K562 (cell line): ENCODE measurements around the gene BIK. TPM values are rescaled to one million over a fixed set of nuclear protein-coding genes. Genes with fewer than 3 reads are reported as not detected.

Experiments
- BCOR ChIP-seq: fragments of 450-650 bp; IDR thresholded peaks from 2 replicates; pipeline ENCODE4 v1.6.1; 2016
- CBFB ChIP-seq: sonication (generic); formaldehyde crosslinking; IDR thresholded peaks from 2 replicates; pipeline ENCODE4 v1.4.0; 2020; ENCODE audit warnings: mild to moderate bottlenecking, missing genetic modification reagents
- CCNT2 ChIP-seq: IDR thresholded peaks from 2 replicates; pipeline ENCODE4 v1.6.1; 2011; ENCODE audit warnings: borderline replicate concordance, low read depth, mild to moderate bottlenecking, moderate library complexity, mixed read lengths, low read length; ENCODE audit not compliant: insufficient read length; ENCODE audit errors: extremely low read depth
- CHD7 ChIP-seq: fragments of 200-600 bp; sonication (generic); IDR thresholded peaks from one replicate; pipeline ENCODE4 v1.6.1; 2012; ENCODE audit warnings: mild to moderate bottlenecking, low read depth, low read length, inconsistent platforms
- E2F6 ChIP-seq, 2 experiments: IDR thresholded peaks; 2 replicates each; pipeline ENCODE4 v1.6.1; 2011; ENCODE audit warnings: borderline replicate concordance in 1 of 2, control low read depth in 1 of 2, low read depth in 1 of 2, low read length in 1 of 2, mild to moderate bottlenecking in 1 of 2, mixed read lengths in 1 of 2, moderate library complexity in 1 of 2; ENCODE audit not compliant: insufficient read depth in 1 of 2, insufficient read length in 1 of 2, poor library complexity in 1 of 2, severe bottlenecking in 1 of 2; ENCODE audit errors: extremely low read depth in 1 of 2
- FUS ChIP-seq: fragments of 200-400 bp; formaldehyde crosslinking; optimal IDR thresholded peaks from 2 replicates; pipeline ENCODE3; 2017; ENCODE audit warnings: low read depth, low read length
- HNRNPL ChIP-seq: fragments of 200-400 bp; formaldehyde crosslinking; IDR thresholded peaks from 2 replicates; pipeline ENCODE4 v1.6.1; 2017; ENCODE audit warnings: low read depth, mild to moderate bottlenecking, low read length
- LCOR ChIP-seq: sonication (generic); formaldehyde crosslinking; IDR thresholded peaks from 2 replicates; pipeline ENCODE4 v1.8.0; 2022; ENCODE audit warnings: mild to moderate bottlenecking, missing genetic modification reagents
- MAFF ChIP-seq: IDR thresholded peaks from 2 replicates; pipeline ENCODE4 v1.6.1; 2012; ENCODE audit warnings: low read length, improper control_type of control experiment
- MTA1 ChIP-seq: fragments of 450-650 bp; IDR thresholded peaks from 2 replicates; pipeline ENCODE4 v1.6.1; 2017; ENCODE audit warnings: borderline replicate concordance
- PCBP2 ChIP-seq: fragments of 200-400 bp; formaldehyde crosslinking; IDR thresholded peaks from 2 replicates; pipeline ENCODE4 v1.6.1; 2018; ENCODE audit warnings: low read length, low read depth, mild to moderate bottlenecking, moderate library complexity; ENCODE audit not compliant: poor library complexity, severe bottlenecking
- PRMT5 ChIP-seq: sonication (generic); formaldehyde crosslinking; IDR thresholded peaks from 2 replicates; pipeline ENCODE4 v1.5.0; 2020; ENCODE audit warnings: missing genetic modification reagents
- PTBP1 ChIP-seq: fragments of 200-400 bp; formaldehyde crosslinking; IDR thresholded peaks from 2 replicates; pipeline ENCODE4 v1.6.1; 2017; ENCODE audit warnings: low read depth, low read length
- RFX7 ChIP-seq: fragments of 250-450 bp; sonication (Bioruptor Pico); IDR thresholded peaks from 2 replicates; pipeline ENCODE4 v1.5.1; 2021; ENCODE audit warnings: mild to moderate bottlenecking
- SNIP1 ChIP-seq: fragments of 450-650 bp; IDR thresholded peaks from 2 replicates; pipeline ENCODE4 v1.7.1; 2017; ENCODE audit warnings: low read depth, mild to moderate bottlenecking
- TFAM ChIP-seq: fragments of 250-450 bp; sonication (Bioruptor Pico); conservative IDR thresholded peaks from 2 replicates; pipeline ENCODE4 v1.5.0; 2021; ENCODE audit warnings: mild to moderate bottlenecking, moderate library complexity
- TSC22D4 ChIP-seq: fragments of 450-650 bp; IDR thresholded peaks from 2 replicates; pipeline ENCODE4 v1.6.1; 2016; ENCODE audit warnings: missing genetic modification characterization, missing biosample characterization, control low read depth
- ZNF77 ChIP-seq: fragments of 250-450 bp; sonication (Bioruptor Pico); IDR thresholded peaks from 2 replicates; pipeline ENCODE4 v1.5.0; 2020
- polyA plus RNA-seq, 8 experiments: library from polyadenylated mRNA; depleted of rRNA in 4 of 8; stranded (reverse) in 5 of 8; unstranded in 3 of 8; fragments of >200 nt; fragmentation: Nextera tagmentation in 2 of 8; fragmentation: Illumina TruSeq in 1 of 8; extraction: Ambion mirVana in 2 of 8; extraction: Trizol in 1 of 8; gene quantifications; 2 replicates each; pipeline versions ENCODE4 v1.2.1 to v1.2.3, GENCODE V29; 2011 to 2014; ENCODE audit warnings: inconsistent platforms in 1 of 8, missing spikeins in 1 of 8
- total RNA-seq, 7 experiments: library from RNA; depleted of rRNA in 6 of 7; stranded (reverse); fragments of >200 nt in 6 of 7; fragmentation: Illumina TruSeq in 2 of 7; extraction: Trizol in 2 of 7; gene quantifications; 2 replicates each; pipeline versions ENCODE4 v1.2.1 to v1.2.3, GENCODE V29; 2011 to 2021; ENCODE audit warnings: low replicate concordance in 1 of 7

The BIK gene
- total and polyA plus RNA-seq, 9 of the 15 experiments (the other 6 are each of a cell fraction or from before 2014, with no cell fraction given): 0.08 to 0.23 (median 0.18) TPM; not detected in 4

- TF ChIP-seq MAFF: no peak
- no peak for TF ChIP-seq PTBP1
- TF ChIP-seq BCOR: peak; percentile 18; the same call in 1 of the 2 replicates
- peak in 1 of 2 experiments; percentile 59 for TF ChIP-seq E2F6 (IDR thresholded peaks at IDR 0.05; ENCODE audit: borderline replicate concordance in 1 of 2, extremely low read depth in 1 of 2, insufficient read depth in 1 of 2, insufficient read length in 1 of 2, low read depth in 1 of 2, low read length in 1 of 2, poor library complexity in 1 of 2, severe bottlenecking in 1 of 2)
- TF ChIP-seq RFX7 (CRISPR knock-in tag): no peak
- no peak for TF ChIP-seq TFAM (CRISPR knock-in tag)
- no peak for TF ChIP-seq CHD7
- no peak for TF ChIP-seq LCOR (CRISPR knock-in tag)
- no peak for TF ChIP-seq ZNF77 (CRISPR knock-in tag)
- TF ChIP-seq SNIP1: no peak
- no peak for TF ChIP-seq CBFB (CRISPR knock-in tag)
- no peak for TF ChIP-seq PRMT5 (CRISPR knock-in tag)
- TF ChIP-seq FUS: no peak
- TF ChIP-seq TSC22D4: no peak
- TF ChIP-seq PCBP2: no peak
- no peak for TF ChIP-seq MTA1
- no peak for TF ChIP-seq HNRNPL
- no peak for TF ChIP-seq CCNT2
Observed at GRCh38 chr22:43110444-43110926, at the start of gene BIK (continued).
